HT-29 (cell line): ENCODE results near the gene TRAF7. TPM values are rescaled to one million over a fixed set of nuclear protein-coding genes. Genes with fewer than 3 reads are reported as not detected.
A peak's percentile ranks its signal among the peaks of the same experiment; 100 is the strongest.

ENCODE experiments used
- DNase-seq: peaks from one replicate; pipeline ENCODE4 v3.0.0-alpha.2; 2015; ENCODE audit warnings: low spot score
- total RNA-seq: library from RNA; depleted of rRNA; stranded (reverse); fragments of >200 nt; shearing (Covaris generic); gene quantifications from 2 replicates; pipeline ENCODE4 v1.2.3, GENCODE V29; 2014

TRAF7 gene
- total RNA-seq, 1 experiment from 2014 or later: 170 TPM

- DNase-seq: no peak
Observed at GRCh38 chr16:2180962-2181923, 25.7 kb downstream of the TRAF7 start.

GRCh38 chr16:2181952-2182351, 26.4 kb downstream of the TRAF7 start:
- no peak for DNase-seq

GRCh38 chr16:2183671-2184070, 28.1 kb downstream of the TRAF7 start:
- DNase-seq: no peak

- no peak for DNase-seq
Observed at GRCh38 chr16:2184346-2184745, 28.8 kb downstream of the TRAF7 start.

GRCh38 chr16:2184962-2185361, 29.4 kb downstream of the TRAF7 start:
- no peak for DNase-seq

GRCh38 chr16:2186064-2186463, 30.5 kb downstream of the TRAF7 start:
- no peak for DNase-seq

- DNase-seq: no peak
Observed at GRCh38 chr16:2186505-2186904, 30.9 kb downstream of the TRAF7 start.

GRCh38 chr16:2187212-2187611, 31.6 kb downstream of the TRAF7 start:
- DNase-seq: no peak

GRCh38 chr16:2188395-2188794, 32.8 kb downstream of the TRAF7 start:
- no peak for DNase-seq

- no peak for DNase-seq
Observed at GRCh38 chr16:2189252-2189893, 33.8 kb downstream of the TRAF7 start.

GRCh38 chr16:2190002-2190658, 34.5 kb downstream of the TRAF7 start:
- DNase-seq: no peak

- no peak for DNase-seq
Observed at GRCh38 chr16:2190659-2191445, 35.3 kb downstream of the TRAF7 start.

- DNase-seq: no peak
Observed at GRCh38 chr16:2191446-2191706, 35.8 kb downstream of the TRAF7 start.

GRCh38 chr16:2194166-2194834, 38.7 kb downstream of the TRAF7 start:
- DNase-seq: peak; percentile 66

- DNase-seq: peak; percentile 74
Observed at GRCh38 chr16:2194852-2195321, 39.3 kb downstream of the TRAF7 start.

- DNase-seq: no peak
Observed at GRCh38 chr16:2195322-2196161, 40.0 kb downstream of the TRAF7 start.

GRCh38 chr16:2196162-2196980, 40.8 kb downstream of the TRAF7 start, which contains the start of gene CASKIN1:
TSS of gene CASKIN1 (minus strand) at chr16:2196605. CDS start at chr16:2196432, 173 bp downstream.
- DNase-seq: no peak

- DNase-seq: no peak
Observed at GRCh38 chr16:2196981-2197511, 41.5 kb downstream of the TRAF7 start.

GRCh38 chr16:2197765-2198164, 42.2 kb downstream of the TRAF7 start:
- DNase-seq: no peak
